ENCODE data around the gene ATP6V0E1. TPM values are rescaled to one million over a fixed set of nuclear protein-coding genes. Genes with fewer than 3 reads are reported as not detected.

Gene ATP6V0E1
- total and polyA plus RNA-seq, 2 of the 8 experiments (the other 6 are each of a cell fraction or from before 2014, with no cell fraction given) = 108 to 134 TPM

- Histone ChIP-seq H3K4me1 (replicated peaks in 1 of 4; ENCODE audit: control insufficient read depth in 3 of 4, insufficient read depth in 4 of 4, low read length in 3 of 4) (peaks cover 0 to 2% (median 0%) of the 10 kb centered on the region in 4 experiments; a peak in 4 of 7 replicates), H3K9me3 (ENCODE audit: insufficient read depth in 2 of 2, low read depth in 1 of 2, low read length in 1 of 2) (no peaks in the 10 kb centered on the region), H4K91ac (replicated peaks; ENCODE audit: insufficient read length, low read length) (no peak overlapping the region), H3K18ac (ENCODE audit: extremely low read depth, low read length) (no peak overlapping the region), H2BK15ac (ENCODE audit: low read length) (no peak overlapping the region), H3K4ac (replicated peaks; ENCODE audit: insufficient read length, low read depth, low read length) (no peak overlapping the region), H3K27me3 (replicated peaks in 1 of 4; ENCODE audit: control insufficient read depth in 3 of 4, extremely low read depth in 1 of 4, insufficient read depth in 3 of 4, low read length in 3 of 4) (no peaks in the 10 kb centered on the region), H2AK5ac (ENCODE audit: low read depth, low read length) (no peak overlapping the region), H3K4me3 (ENCODE audit: extremely low read depth in 1 of 4, insufficient read depth in 2 of 4, low read depth in 3 of 4, low read length in 4 of 4) (no peak overlapping the region), H3K56ac (replicated peaks; ENCODE audit: insufficient read length, low read depth, low read length) (no peak overlapping the region), H2BK12ac (ENCODE audit: low read depth, low read length) (no peak overlapping the region), H3K36me3 (ENCODE audit: control insufficient read depth in 2 of 4, insufficient read depth in 4 of 4, low read length in 3 of 4) (peaks cover 0 to 11% (median 1%) of the 10 kb centered on the region in 4 experiments; a peak in 3 of 8 replicates), H4K20me1 (replicated peaks in 1 of 2; ENCODE audit: control insufficient read depth in 1 of 2, insufficient read depth in 2 of 2, low read length in 2 of 2) (peaks cover 6 to 8% of the 10 kb centered on the region in 2 experiments), H4K8ac (ENCODE audit: extremely low read depth, insufficient read depth, low read length) (0 out of 2 replicates have a peak overlapping the region, but pooled peaks have one; percentile 47), H3K9ac (replicated peaks in 1 of 4; ENCODE audit: extremely low read depth in 1 of 4, low read depth in 3 of 4, low read length in 3 of 4) (no peak overlapping the region), H3K14ac (ENCODE audit: insufficient read length) (no peak overlapping the region), H2AFZ (ENCODE audit: low read length) (no peak overlapping the region), H3K23me2 (ENCODE audit: low read depth, low read length) (peaks cover 3% of the 10 kb centered on the region; the same call in 1 of the 2 replicates), H3K27ac (ENCODE audit: low read depth, low read length) (no peak overlapping the region), H3K79me2 (ENCODE audit: control insufficient read depth in 1 of 2, insufficient read depth in 2 of 2, low read length in 2 of 2) (peaks cover 5 to 55% of the 10 kb centered on the region in 2 experiments), H4K5ac (ENCODE audit: insufficient read length, low read depth, low read length) (no peak overlapping the region), H2BK5ac (ENCODE audit: low read depth, low read length) (no peak overlapping the region), H2BK120ac (replicated peaks; ENCODE audit: low read depth, low read length) (no peak overlapping the region), H3K23ac (ENCODE audit: insufficient read length) (no peak overlapping the region), H2BK20ac (ENCODE audit: low read length) (no peak overlapping the region), H3K79me1 (ENCODE audit: low read depth, low read length) (0 out of 2 replicates have a peak, but pooled peaks cover 4% of the 10 kb centered on the region), H3K4me2 (ENCODE audit: insufficient read depth in 1 of 2, low read depth in 2 of 2, low read length in 2 of 2) (no peak overlapping the region)
- FAIRE-seq (no peak), DNase-seq (ENCODE audit: low read depth in 1 of 2, low spot score in 2 of 2) (no peak)
- POLR2A ChIA-PET (ENCODE audit: partially characterized antibody) = no interaction called here
- 86% methylated on average over 3 of the region's 3 CpGs; no CpG with 5 or more reads in 1 of the 2 experiments for WGBS, 2 experiments (ENCODE audit: extremely low coverage in 1 of 2, insufficient coverage in 1 of 2, insufficient read length in 1 of 2, insufficient replicate concordance in 2 of 2, low coverage in 1 of 2, low lambda C conversion rate in 2 of 2, missing lambda C conversion rate in 1 of 2)
- CTCF ChIA-PET (ENCODE audit: partially characterized antibody) = no interaction called here
- TF ChIP-seq CTCF (IDR thresholded peaks at IDR 0.05; ENCODE audit: control extremely low read depth in 1 of 3, insufficient read depth in 1 of 3, low read depth in 1 of 3, low read length in 3 of 3) (no peak), ZNF274 (IDR thresholded peaks at IDR 0.05; ENCODE audit: borderline replicate concordance, extremely low read depth, low read length) (no peak), CHD2 (IDR thresholded peaks at IDR 0.05; ENCODE audit: low read length) (no peak), RXRA (IDR thresholded peaks at IDR 0.05; ENCODE audit: insufficient read depth, low read depth, low read length) (no peak), ATF2 (IDR thresholded peaks at IDR 0.05; ENCODE audit: low read length) (no peak), SIX5 (IDR thresholded peaks at IDR 0.05; ENCODE audit: low read depth, low read length) (no peak), USF2 (IDR thresholded peaks at IDR 0.05; ENCODE audit: low read length) (no peak)
Observed at GRCh38 chr5:172988276-172988675, 4.7 kb downstream of the ATP6V0E1 start.
